IMR-90 (cell line): ENCODE results near the gene TGFBR2. TPM values are rescaled to one million over a fixed set of nuclear protein-coding genes. Genes with fewer than 3 reads are reported as not detected.
A peak's percentile ranks its signal among the peaks of the same experiment; 100 is the strongest.

ENCODE experiments used
- ATAC-seq: fragments of 200-7000 bp; cut with Tn5 transposase; 2 replicates; pipeline ENCODE4 v1.9.1; 2020; ENCODE audit warnings: low read depth, mild to moderate bottlenecking, moderate library complexity
- BruUV-seq: library from RNA; stranded (reverse); fragments of 400-500 nt; replicated peaks from 2 replicates; lab custom pipeline; 2021; lab: Mats Ljungman, UMichigan
- CTCF ChIA-PET: fragments of 300-600 bp; formaldehyde crosslinking; extraction: SDS; loops from one replicate; lab custom pipeline; 2021; ENCODE audit warnings: antibody characterized with exemption; lab: Yijun Ruan, JAX
- POLR2A ChIA-PET: fragments of 300-600 bp; sonication (Branson Sonifier 250); formaldehyde crosslinking; loops from one replicate; lab custom pipeline; 2022; ENCODE audit warnings: antibody characterized with exemption; ENCODE audit not compliant: unreplicated experiment; lab: Charles Lee
- DNase-seq: peaks from one replicate; pipeline ENCODE4 v3.0.0; 2013
- H2AFZ ChIP-seq: replicated peaks from 2 replicates; pipeline ENCODE3; 2013; ENCODE audit warnings: low read length, mild to moderate bottlenecking; ENCODE audit not compliant: poor library complexity
- H2AK5ac ChIP-seq: 2 replicates; pipeline ENCODE4 v1.6.1; 2013; ENCODE audit warnings: low read depth, low read length, inconsistent platforms
- H2AK9ac ChIP-seq: replicated peaks from 2 replicates; pipeline ENCODE3; 2013; ENCODE audit warnings: mild to moderate bottlenecking, low read depth, low read length, moderate library complexity; ENCODE audit not compliant: poor library complexity
- H2BK120ac ChIP-seq: 2 replicates; pipeline ENCODE4 v1.6.1; 2013; ENCODE audit warnings: low read depth, low read length, inconsistent platforms
- H2BK15ac ChIP-seq: 3 replicates; pipeline ENCODE4 v1.6.1; 2013; ENCODE audit warnings: low read depth, low read length, inconsistent platforms
- H2BK20ac ChIP-seq: 2 replicates; pipeline ENCODE4 v1.6.1; 2013; ENCODE audit warnings: low read depth, mild to moderate bottlenecking, inconsistent platforms, low read length, moderate library complexity
- H2BK5ac ChIP-seq: 2 replicates; pipeline ENCODE4 v1.6.1; 2013; ENCODE audit warnings: mild to moderate bottlenecking, low read depth, low read length, inconsistent platforms; ENCODE audit not compliant: poor library complexity, severe bottlenecking
- H3K14ac ChIP-seq: replicated peaks from 2 replicates; pipeline ENCODE4 v1.6.1; 2013; ENCODE audit warnings: low read depth, low read length, inconsistent platforms
- H3K18ac ChIP-seq: 2 replicates; pipeline ENCODE4 v1.6.1; 2013; ENCODE audit warnings: low read depth, low read length, control low read depth
- H3K23ac ChIP-seq: 2 replicates; pipeline ENCODE4 v1.6.1; 2013; ENCODE audit warnings: low read depth, low read length, inconsistent platforms
- H3K27ac ChIP-seq: 2 replicates; pipeline ENCODE4 v1.5.1; 2013; ENCODE audit warnings: mild to moderate bottlenecking, control low read depth, low read length; ENCODE audit not compliant: insufficient read depth
- H3K27me3 ChIP-seq: 2 replicates; pipeline ENCODE4 v1.6.1; 2013; ENCODE audit warnings: low read length; ENCODE audit not compliant: control insufficient read depth, insufficient read depth
- H3K36me3 ChIP-seq: 2 replicates; pipeline ENCODE4 v1.6.1; 2013; ENCODE audit warnings: low read length, mixed read lengths; ENCODE audit not compliant: control insufficient read depth, insufficient read depth
- H3K4ac ChIP-seq: 2 replicates; pipeline ENCODE4 v1.6.1; 2013; ENCODE audit warnings: low read depth, low read length, inconsistent platforms
- H3K4me1 ChIP-seq: 2 replicates; pipeline ENCODE4 v1.6.1; 2013; ENCODE audit warnings: low read length, mixed read lengths; ENCODE audit not compliant: control insufficient read depth, insufficient read depth
- H3K4me2 ChIP-seq: 2 replicates; pipeline ENCODE4 v1.6.1; 2013; ENCODE audit warnings: low read depth, mild to moderate bottlenecking, control low read depth, low read length, moderate library complexity
- H3K4me3 ChIP-seq: 2 replicates; pipeline ENCODE4 v1.5.1; 2013; ENCODE audit warnings: low read depth, mild to moderate bottlenecking, control low read depth, low read length, moderate library complexity; ENCODE audit not compliant: insufficient read depth
- H3K56ac ChIP-seq: 2 replicates; pipeline ENCODE4 v1.6.1; 2013; ENCODE audit warnings: low read length, inconsistent platforms; ENCODE audit not compliant: insufficient read depth; ENCODE audit errors: extremely low read depth
- H3K79me1 ChIP-seq, 2 experiments: 2 replicates each; pipeline ENCODE4 v1.6.1; 2013; ENCODE audit warnings: low read length in 2 of 2, inconsistent platforms in 1 of 2, low read depth in 1 of 2
- H3K9ac ChIP-seq: 2 replicates; pipeline ENCODE4 v1.6.1; 2013; ENCODE audit warnings: low read depth, low read length, control low read depth
- H3K9me1 ChIP-seq: 2 replicates; pipeline ENCODE4 v1.6.1; 2013; ENCODE audit warnings: low read length, inconsistent platforms; ENCODE audit not compliant: insufficient read depth
- H3K9me3 ChIP-seq: 2 replicates; pipeline ENCODE4 v1.6.1; 2013; ENCODE audit warnings: low read length; ENCODE audit not compliant: control insufficient read depth, insufficient read depth
- H4K20me1 ChIP-seq: 2 replicates; pipeline ENCODE4 v1.6.1; 2013; ENCODE audit warnings: low read length, inconsistent platforms; ENCODE audit not compliant: insufficient read depth
- H4K5ac ChIP-seq: 2 replicates; pipeline ENCODE4 v1.6.1; 2013; ENCODE audit warnings: mild to moderate bottlenecking, low read depth, low read length, control low read depth
- H4K8ac ChIP-seq, 2 experiments: 2 replicates each; pipeline ENCODE4 v1.6.1; 2013; ENCODE audit warnings: low read depth in 2 of 2, low read length in 2 of 2, control low read depth in 1 of 2, inconsistent platforms in 1 of 2
- H4K91ac ChIP-seq: 2 replicates; pipeline ENCODE4 v1.6.1; 2013; ENCODE audit warnings: low read depth, low read length, inconsistent platforms; ENCODE audit not compliant: insufficient read depth
- BHLHE40 ChIP-seq: fragments of 150-350 bp; IDR thresholded peaks from 2 replicates; pipeline ENCODE4 v1.6.1; 2016; ENCODE audit warnings: mild to moderate bottlenecking, low read depth, low read length
- CEBPB ChIP-seq: IDR thresholded peaks from 2 replicates; pipeline ENCODE4 v1.6.1; 2012; ENCODE audit warnings: low read depth, low read length, improper control_type of control experiment
- CHD1 ChIP-seq: IDR thresholded peaks from 2 replicates; pipeline ENCODE4 v1.6.1; 2012; ENCODE audit warnings: low read depth, low read length, improper control_type of control experiment
- CTCF ChIP-seq: conservative IDR thresholded peaks from 2 replicates; pipeline ENCODE4 v1.5.1; 2012; ENCODE audit warnings: mild to moderate bottlenecking, low read depth, low read length, improper control_type of control experiment
- MXI1 ChIP-seq: IDR thresholded peaks from 2 replicates; pipeline ENCODE4 v1.6.1; 2012; ENCODE audit warnings: low read depth, mild to moderate bottlenecking, low read length, moderate library complexity, borderline replicate concordance
- RCOR1 ChIP-seq: IDR thresholded peaks from 2 replicates; pipeline ENCODE4 v1.6.1; 2012; ENCODE audit warnings: mild to moderate bottlenecking, low read length, improper control_type of control experiment; ENCODE audit not compliant: insufficient replicate concordance
- SMC3 ChIP-seq: fragments of 150-350 bp; IDR thresholded peaks from 2 replicates; pipeline ENCODE4 v1.6.1; 2016; ENCODE audit warnings: low read depth, mild to moderate bottlenecking, antibody characterized with exemption, low read length, moderate library complexity
- WGBS, 2 experiments: methylation state at CpG; one replicate each; pipeline versions ENCODE4 v1.1.5 to v1.1.7; 2013; ENCODE audit warnings: missing lambda C conversion rate in 2 of 2; ENCODE audit not compliant: insufficient read length in 1 of 2; ENCODE audit errors: extremely low coverage in 2 of 2; 5-methylcytosine and 5-hydroxymethylcytosine counted together
- dilution Hi-C: fragments of 300-500 bp; cut with HindIII; formaldehyde crosslinking; loops from one replicate; pipeline ENCODE4 v1.14.3; 2018; ENCODE audit warnings: low sequenced_read_pairs; ENCODE audit not compliant: unreplicated experiment
- in situ Hi-C: fragments of 300-500 bp; cut with MboI; formaldehyde crosslinking; loops from 3 replicates; pipeline ENCODE4 v1.14.3; 2019; ENCODE audit warnings: low sequenced_read_pairs, inconsistent platforms, mixed read lengths
- intact Hi-C: fragments of 100-400 bp; cut with micrococcal nuclease; formaldehyde crosslinking; loops from 2 replicates; pipeline ENCODE4 v1.10.0; 2022
- polyA plus RNA-seq, 3 experiments: library from polyadenylated mRNA; depleted of rRNA; stranded (reverse); fragments of >200 nt; gene quantifications; 2 replicates each; pipeline ENCODE4 v1.2.3, GENCODE V29; 2012; ENCODE audit warnings: low replicate concordance in 1 of 3
- total RNA-seq: library from RNA; depleted of rRNA; stranded (reverse); fragments of >200 nt; gene quantifications from 2 replicates; pipeline ENCODE4 v1.2.3, GENCODE V29; 2012

Gene TGFBR2
- total and polyA plus RNA-seq, 2 of the 4 experiments (the other 2 are of a cell fraction), result 63.7 to 87.5 TPM

GRCh38 chr3:30666572-30667279, 60.3 kb downstream of the TGFBR2 start:
- H3K79me1 ChIP-seq, result peaks cover 36 to 59% of the 10 kb centered on the region in 2 experiments
- H4K20me1 ChIP-seq, result no peaks in the 10 kb centered on the region
- no peak overlapping the region for H2BK120ac ChIP-seq
- intact Hi-C loops, result no loop called here
- peaks cover 2% of the 10 kb centered on the region; the same call in 1 of the 2 replicates for H3K4me1 ChIP-seq
- no peak overlapping the region for H4K8ac ChIP-seq
- no peak overlapping the region; the same call in 1 of the 2 replicates for H4K91ac ChIP-seq
- no TSS peak for BruUV-seq
- DNase-seq, result no peak
- H3K23ac ChIP-seq, result no peak overlapping the region
- in situ Hi-C loops, result no loop called here
- no peak overlapping the region for H2BK15ac ChIP-seq
- peaks cover 17% of the 10 kb centered on the region for H3K36me3 ChIP-seq
- WGBS, 2 experiments, result no CpG with 5 or more reads among the region's 7 CpGs
- no peak overlapping the region for H2AFZ ChIP-seq
- H3K56ac ChIP-seq, result no peak overlapping the region
- no peak for TF ChIP-seq RCOR1
- TF ChIP-seq SMC3, result no peak
- no peak for TF ChIP-seq CHD1
- no peak for TF ChIP-seq CTCF
- TF ChIP-seq CEBPB, result no peak
- TF ChIP-seq MXI1, result no peak
- no peak for TF ChIP-seq BHLHE40
- no peak overlapping the region for H3K18ac ChIP-seq
- no peak overlapping the region for H2BK5ac ChIP-seq
- dilution Hi-C loops, result no loop called here
- no peak overlapping the region for H3K9ac ChIP-seq
- H2AK9ac ChIP-seq, result no peak overlapping the region
- ChIA-PET CTCF (no interaction called here), POLR2A (interaction anchor here (0.5 kb wide), 1 partner anchor 55 kb away, joined by 5 read pairs; no protein-coding TSS in a partner anchor)
- no peak overlapping the region for H3K4me2 ChIP-seq
- no peak for ATAC-seq
- H3K27ac ChIP-seq, result no peak overlapping the region
- no peak overlapping the region for H3K4me3 ChIP-seq
- H3K9me3 ChIP-seq, result no peaks in the 10 kb centered on the region
- 0 out of 2 replicates have a peak overlapping the region, but pooled peaks have one; percentile 33 for H2AK5ac ChIP-seq
- no peak overlapping the region for H2BK20ac ChIP-seq
- no peaks in the 10 kb centered on the region for H3K27me3 ChIP-seq
- peaks cover 10% of the 10 kb centered on the region for H3K9me1 ChIP-seq
- no peak overlapping the region; the same call in none of the 2 replicates for H3K14ac ChIP-seq
- peak overlapping the region; percentile 62 for H3K4ac ChIP-seq
- H4K5ac ChIP-seq, result peak overlapping the region; percentile 32; the same call in 1 of the 2 replicates
